Fibroblast of lung (primary cell): ENCODE measurements around the gene NAA38. TPM values are rescaled to one million over a fixed set of nuclear protein-coding genes. Genes with fewer than 3 reads are reported as not detected.
"Not testable (repeated sequence)": the region's sequence is repeated elsewhere in the genome, so short reads cannot be mapped to it uniquely, and the experiment has no call there.

Experiments
- DNase-seq, 2 donors: peaks; one replicate each; pipeline versions ENCODE4 v3.0.0 to v3.0.0-alpha.2; 2010; ENCODE audit warnings: low read depth in 2 of 2
- H2AFZ ChIP-seq: 2 replicates; pipeline ENCODE4 v1.5.1; 2012; ENCODE audit warnings: low read length, control low read depth, inconsistent platforms
- H3K27ac ChIP-seq: 2 replicates; pipeline ENCODE4 v1.5.1; 2011; ENCODE audit warnings: low read length, control low read depth; ENCODE audit not compliant: insufficient read depth
- H3K27me3 ChIP-seq: 2 replicates; pipeline ENCODE4 v1.5.1; 2011; ENCODE audit warnings: mild to moderate bottlenecking, low read length; ENCODE audit not compliant: control insufficient read depth, insufficient read depth
- H3K36me3 ChIP-seq: 2 replicates; pipeline ENCODE4 v1.5.1; 2011; ENCODE audit warnings: low read length; ENCODE audit not compliant: control insufficient read depth, insufficient read depth
- H3K4me1 ChIP-seq: 2 replicates; pipeline ENCODE4 v1.5.1; 2011; ENCODE audit warnings: low read length; ENCODE audit not compliant: control insufficient read depth, insufficient read depth; ENCODE audit errors: extremely low read depth
- H3K4me2 ChIP-seq: 2 replicates; pipeline ENCODE4 v1.5.1; 2011; ENCODE audit warnings: low read length, control low read depth; ENCODE audit not compliant: insufficient read depth; ENCODE audit errors: extremely low read depth
- H3K4me3 ChIP-seq, 4 experiments: fragments of 200-600 bp in 1 of 4; sonication (generic) in 1 of 4; replicated peaks in 1 of 4; 2 replicates each; pipeline ENCODE4 v1.5.1; 2011 to 2016; ENCODE audit warnings: low read length in 4 of 4, low read depth in 3 of 4, mild to moderate bottlenecking in 3 of 4, control low read depth in 2 of 4, inconsistent platforms in 1 of 4, mixed read lengths in 1 of 4; ENCODE audit not compliant: insufficient read depth in 1 of 4; ENCODE audit errors: control extremely low read depth in 1 of 4
- H3K79me2 ChIP-seq: 2 replicates; pipeline ENCODE4 v1.5.1; 2012; ENCODE audit warnings: mild to moderate bottlenecking, low read length, inconsistent platforms; ENCODE audit not compliant: control insufficient read depth, insufficient read depth
- H3K9ac ChIP-seq: 2 replicates; pipeline ENCODE4 v1.5.1; 2011; ENCODE audit warnings: mild to moderate bottlenecking, low read length, control low read depth; ENCODE audit not compliant: insufficient read depth
- H3K9me3 ChIP-seq: 2 replicates; pipeline ENCODE4 v1.5.1; 2012; ENCODE audit warnings: low read depth, low read length; ENCODE audit not compliant: control insufficient read depth, insufficient read depth
- H4K20me1 ChIP-seq: 2 replicates; pipeline ENCODE4 v1.5.1; 2011; ENCODE audit warnings: low read length; ENCODE audit not compliant: control insufficient read depth, insufficient read depth; ENCODE audit errors: extremely low read depth
- CTCF ChIP-seq, 2 donors: IDR thresholded peaks in 1 of 2; conservative IDR thresholded peaks in 1 of 2; 1 replicate in 1 of 2; 2 replicates in 1 of 2; pipeline ENCODE4 v1.5.1; 2011 to 2012; ENCODE audit warnings: low read length in 2 of 2, control low read depth in 1 of 2, inconsistent platforms in 1 of 2, low read depth in 1 of 2, mild to moderate bottlenecking in 1 of 2
- EZH2 ChIP-seq: IDR thresholded peaks from 2 replicates; pipeline ENCODE4 v1.5.1; 2012; ENCODE audit warnings: low read length, control low read depth, mild to moderate bottlenecking; ENCODE audit errors: missing control alignments
- polyA plus RNA-seq, 2 donors: library from polyadenylated mRNA; depleted of rRNA in 1 of 2; stranded (reverse) in 1 of 2; unstranded in 1 of 2; fragments of >200 nt; gene quantifications; 2 replicates each; pipeline ENCODE4 v1.2.1, GENCODE V29; 2011 to 2012; ENCODE audit warnings: missing spikeins in 1 of 2
- total RNA-seq: library from RNA; depleted of rRNA; stranded (reverse); fragments of >200 nt; gene quantifications from 2 replicates; pipeline ENCODE4 v1.2.1, GENCODE V29; 2014

The NAA38 gene
- total and polyA plus RNA-seq, 2 donors (not counting 1 experiment from before 2014, with no cell fraction given), result 31.0 to 78.9 TPM

- Histone ChIP-seq H3K79me2 (no peaks in the 10 kb centered on the region), H3K4me3 (no peak overlapping the region), H3K9ac (no peak overlapping the region), H2AFZ (no peak overlapping the region), H3K27me3 (peaks cover 15% of the 10 kb centered on the region), H3K4me2 (no peak overlapping the region), H3K4me1 (no peaks in the 10 kb centered on the region), H3K36me3 (no peaks in the 10 kb centered on the region), H4K20me1 (no peaks in the 10 kb centered on the region), H3K9me3 (no peaks in the 10 kb centered on the region), H3K27ac (no peak overlapping the region)
- no peak for TF ChIP-seq CTCF (conservative IDR thresholded peaks at IDR 0.05 in 1 of 2, IDR thresholded peaks at IDR 0.05 in 1 of 2; ENCODE audit: low read depth in 1 of 2, low read length in 2 of 2)
- TF ChIP-seq EZH2, result peak; percentile 40
- DNase-seq, result no peak
Observed at GRCh38 chr17:7816926-7817642, 40.3 kb downstream of the NAA38 start.

GRCh38 chr17:7814969-7815368 is 42.4 kb downstream of the NAA38 start:
- Histone ChIP-seq H3K36me3 (no peaks in the 10 kb centered on the region), H2AFZ (no peak overlapping the region), H4K20me1 (no peaks in the 10 kb centered on the region), H3K4me2 (no peak overlapping the region), H3K79me2 (no peaks in the 10 kb centered on the region), H3K27ac (no peak overlapping the region), H3K9ac (no peak overlapping the region), H3K9me3 (no peaks in the 10 kb centered on the region), H3K4me3 (no peak overlapping the region), H3K27me3 (peaks cover 15% of the 10 kb centered on the region), H3K4me1 (no peaks in the 10 kb centered on the region)
- DNase-seq, result no peak
- TF ChIP-seq CTCF (conservative IDR thresholded peaks at IDR 0.05 in 1 of 2, IDR thresholded peaks at IDR 0.05 in 1 of 2; ENCODE audit: low read depth in 1 of 2, low read length in 2 of 2) (no peak), EZH2 (no peak)

- Histone ChIP-seq H3K4me1 (no peaks in the 10 kb centered on the region), H3K27me3 (peaks cover 3% of the 10 kb centered on the region), H3K27ac (no peak overlapping the region), H3K4me2 (no peak overlapping the region), H2AFZ (no peak overlapping the region), H3K36me3 (no peaks in the 10 kb centered on the region), H3K4me3 (no peak overlapping the region), H3K79me2 (no peaks in the 10 kb centered on the region), H4K20me1 (no peaks in the 10 kb centered on the region), H3K9ac (no peak overlapping the region), H3K9me3 (no peaks in the 10 kb centered on the region)
- DNase-seq, result no peak
- no peak for TF ChIP-seq CTCF (conservative IDR thresholded peaks at IDR 0.05 in 1 of 2, IDR thresholded peaks at IDR 0.05 in 1 of 2; ENCODE audit: low read depth in 1 of 2, low read length in 2 of 2)
- TF ChIP-seq EZH2, result no peak
Observed at GRCh38 chr17:7811251-7811650, 46.1 kb downstream of the NAA38 start.

- H3K36me3 ChIP-seq, H3K27ac ChIP-seq, H3K4me2 ChIP-seq, H3K27me3 ChIP-seq, H3K79me2 ChIP-seq, H2AFZ ChIP-seq, H3K4me3 ChIP-seq, H3K9ac ChIP-seq, H3K4me1 ChIP-seq, H3K9me3 ChIP-seq, H4K20me1 ChIP-seq: not testable (repeated sequence)
- peak in 1 of 2 donors; percentile 26 for DNase-seq
Observed at GRCh38 chr17:7809791-7810343, 47.5 kb downstream of the NAA38 start.
